HG03139 (cell line): Measurements from ENCODE around the gene CECR2.

Source experiments
- ATAC-seq: cut with Tn5 transposase; IDR thresholded peaks from one replicate; pipeline ENCODE4 v1.9.1; 2021; ENCODE audit not compliant: unreplicated experiment

The CECR2 gene

DNA sequence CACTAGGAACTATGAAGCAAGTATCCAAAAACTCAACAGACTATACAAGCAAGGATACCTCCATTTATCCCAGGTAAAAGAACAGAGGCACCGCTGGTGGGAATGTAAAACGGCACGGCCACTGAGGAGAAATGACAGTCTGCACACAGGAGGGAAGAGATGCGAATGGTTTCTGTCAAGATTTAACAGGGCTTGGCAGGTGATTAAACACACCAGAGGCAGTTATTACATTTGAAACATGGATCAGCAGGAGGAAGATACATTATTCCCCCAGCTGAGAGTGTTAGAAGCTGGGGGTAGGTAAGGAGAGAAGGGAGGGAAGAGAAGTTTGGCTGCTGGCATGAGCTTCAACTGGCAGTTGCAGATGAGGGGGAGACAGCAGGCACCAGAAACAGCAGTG, 229.1 kb downstream of the CECR2 start:
- no peak for ATAC-seq

DNA sequence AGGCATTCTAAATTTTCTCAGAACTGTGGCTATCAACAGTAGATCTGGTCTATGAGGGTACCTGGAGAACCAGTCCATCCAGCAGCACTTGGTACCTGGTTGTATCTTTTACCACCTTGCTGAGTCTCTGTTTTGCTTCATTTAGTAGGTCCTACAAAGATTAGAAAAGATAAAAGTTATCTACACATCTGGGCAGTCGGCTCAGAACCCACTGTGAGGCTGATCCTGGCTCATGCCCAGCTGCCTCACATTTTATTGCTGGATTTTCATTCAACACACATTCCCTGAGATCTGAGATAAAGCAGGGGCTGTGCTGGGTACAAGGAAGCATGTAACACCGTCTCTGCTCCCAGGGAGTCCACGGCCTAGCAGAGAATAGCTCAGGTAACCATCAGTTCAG, 231.8 kb downstream of the CECR2 start:
- no peak for ATAC-seq

DNA sequence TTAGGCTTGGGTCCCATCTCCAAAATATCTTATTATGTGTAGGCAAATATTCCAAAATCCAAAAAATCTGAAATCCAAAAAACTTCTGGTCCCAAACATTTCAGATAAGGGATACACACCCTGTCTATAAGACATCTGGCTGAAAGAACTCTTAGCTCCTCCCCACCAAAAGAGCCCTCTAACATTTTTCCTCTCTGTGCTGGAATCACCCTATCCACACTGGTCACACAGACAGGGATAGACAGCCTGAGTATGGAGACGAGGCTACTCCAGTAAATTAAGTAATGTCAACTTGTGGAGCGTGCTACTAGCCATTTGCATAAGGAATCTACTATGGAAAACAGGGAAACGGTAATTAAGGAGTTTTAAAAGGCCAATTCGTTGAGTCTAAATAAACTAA, 234.4 kb downstream of the CECR2 start:
- ATAC-seq: no peak

DNA sequence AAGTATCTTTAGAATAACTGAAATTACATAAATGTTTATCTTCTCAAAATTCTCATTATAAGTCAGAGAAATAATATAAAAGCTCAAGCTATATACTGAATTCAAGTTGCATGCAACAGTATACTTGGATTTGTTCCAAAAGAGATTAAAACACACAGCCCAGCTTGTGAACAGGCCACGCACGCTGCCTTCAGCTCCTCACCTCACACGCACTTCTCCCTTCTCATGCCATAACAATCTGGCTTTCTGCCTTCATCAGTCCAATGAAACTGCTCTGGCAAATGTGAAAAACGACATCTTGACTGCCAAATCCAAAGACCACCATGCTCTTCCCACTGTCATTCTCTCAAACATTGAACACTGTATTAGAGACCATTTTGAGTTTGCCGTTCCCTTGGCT, 237.2 kb downstream of the CECR2 start:
- no peak for ATAC-seq
